RWPE2 (cell line): ENCODE data around the gene DNAJC2.
A peak's percentile ranks its signal among the peaks of the same experiment; 100 is the strongest.

Source experiments
- ATAC-seq: fragments of 200-7000 bp; cut with Tn5 transposase; 3 replicates; pipeline ENCODE4 v1.9.1; 2021; ENCODE audit warnings: low read depth
- DNase-seq: peaks from one replicate; pipeline ENCODE4 v3.0.0-alpha.2; 2020; ENCODE audit warnings: low spot score
- H3K27ac ChIP-seq: fragments of 450-650 bp; 2 replicates; pipeline ENCODE4 v1.5.1; 2017; ENCODE audit warnings: mild to moderate bottlenecking; ENCODE audit not compliant: poor library complexity, severe bottlenecking
- H3K27me3 ChIP-seq: fragments of 250-450 bp; sonication (Bioruptor Pico); 2 replicates; pipeline ENCODE4 v1.5.1; 2021; ENCODE audit warnings: mild to moderate bottlenecking, moderate library complexity; ENCODE audit not compliant: insufficient read depth, poor library complexity, severe bottlenecking
- H3K36me3 ChIP-seq: fragments of 250-450 bp; sonication (Bioruptor Pico); 2 replicates; pipeline ENCODE4 v1.5.1; 2020; ENCODE audit warnings: low read depth, mild to moderate bottlenecking, moderate library complexity
- H3K4me1 ChIP-seq: fragments of 250-450 bp; sonication (Bioruptor Pico); 2 replicates; pipeline ENCODE4 v1.5.1; 2021; ENCODE audit warnings: mild to moderate bottlenecking, moderate library complexity; ENCODE audit not compliant: insufficient read depth, poor library complexity, severe bottlenecking
- H3K4me3 ChIP-seq: fragments of 250-450 bp; sonication (Bioruptor Pico); 2 replicates; pipeline ENCODE4 v1.5.1; 2021; ENCODE audit warnings: mild to moderate bottlenecking, moderate library complexity; ENCODE audit not compliant: severe bottlenecking
- H3K9me3 ChIP-seq: fragments of 250-450 bp; sonication (Bioruptor Pico); 2 replicates; pipeline ENCODE4 v1.5.1; 2021; ENCODE audit warnings: mild to moderate bottlenecking, moderate library complexity; ENCODE audit not compliant: severe bottlenecking
- CTCF ChIP-seq: fragments of 450-650 bp; IDR thresholded peaks from one replicate; pipeline ENCODE4 v1.5.1; 2017; ENCODE audit warnings: mild to moderate bottlenecking, moderate library complexity; ENCODE audit not compliant: poor library complexity, severe bottlenecking

The DNAJC2 gene

GRCh38 chr7:103343332-103343731 is 1.2 kb downstream of the DNAJC2 start:
- Histone ChIP-seq H3K4me1 (peaks cover 13% of the 10 kb centered on the region), H3K4me3 (peak overlapping the region; percentile 76), H3K36me3 (peaks cover 50% of the 10 kb centered on the region), H3K9me3 (no peaks in the 10 kb centered on the region), H3K27ac (no peak overlapping the region), H3K27me3 (no peaks in the 10 kb centered on the region)
- ATAC-seq, result no peak
- no peak for DNase-seq
- no peak for TF ChIP-seq CTCF

- no peaks in the 10 kb centered on the region for H3K27me3 ChIP-seq
- H3K4me1 ChIP-seq, result peaks cover 5% of the 10 kb centered on the region
- no peak for TF ChIP-seq CTCF
- no peak overlapping the region for H3K27ac ChIP-seq
- ATAC-seq, result no peak
- H3K4me3 ChIP-seq, result no peak overlapping the region
- peaks cover 66% of the 10 kb centered on the region for H3K36me3 ChIP-seq
- H3K9me3 ChIP-seq, result no peaks in the 10 kb centered on the region
- DNase-seq, result no peak
These were observed 3.1 kb downstream of the DNAJC2 start for GRCh38 chr7:103341466-103341865.

GRCh38 chr7:103338864-103339263 is 5.7 kb downstream of the DNAJC2 start:
- DNase-seq (no peak), ATAC-seq (no peak)
- Histone ChIP-seq H3K9me3 (no peaks in the 10 kb centered on the region), H3K27ac (no peak overlapping the region), H3K36me3 (peaks cover 92% of the 10 kb centered on the region), H3K4me1 (no peaks in the 10 kb centered on the region), H3K4me3 (no peak overlapping the region), H3K27me3 (no peaks in the 10 kb centered on the region)
- no peak for TF ChIP-seq CTCF

GRCh38 chr7:103336761-103337160 is 7.8 kb downstream of the DNAJC2 start:
- no peaks in the 10 kb centered on the region for H3K9me3 ChIP-seq

More at GRCh38 chr7:103336761-103337160, 7.8 kb downstream of the DNAJC2 start:
- Histone ChIP-seq H3K4me1 (no peaks in the 10 kb centered on the region), H3K36me3 (peaks cover 88% of the 10 kb centered on the region), H3K27ac (no peak overlapping the region), H3K27me3 (no peaks in the 10 kb centered on the region), H3K4me3 (no peak overlapping the region)
- no peak for TF ChIP-seq CTCF
- ATAC-seq (no peak), DNase-seq (no peak)
